OCI-LY3 (cell line): ENCODE data around the gene FLOT1.

Source experiments
- H2AFZ ChIP-seq: fragments of 200-600, 300-600 bp; shearing (Covaris generic); 2 replicates; pipeline ENCODE4 v1.6.0; 2014; ENCODE audit warnings: antibody characterized with exemption, low read depth, low read length
- H3K27ac ChIP-seq: fragments of 200-600, 300-600 bp; sonication (generic); 2 replicates; pipeline ENCODE4 v1.5.1; 2014; ENCODE audit warnings: mild to moderate bottlenecking, low read length, moderate library complexity, mixed read lengths
- H3K27me3 ChIP-seq: fragments of 200-600, 300-600 bp; sonication (generic); 2 replicates; pipeline ENCODE4 v1.6.1; 2014; ENCODE audit warnings: low read depth, low read length, mixed read lengths
- H3K36me3 ChIP-seq: fragments of 200-600, 300-600 bp; sonication (generic); replicated peaks from 2 replicates; pipeline ENCODE3; 2014; ENCODE audit warnings: low read depth, low read length, mixed read lengths
- H3K4me1 ChIP-seq: fragments of 300-600, 200-600 bp; sonication (generic); 2 replicates; pipeline ENCODE4 v1.6.1; 2014; ENCODE audit warnings: low read length, mixed read lengths
- H3K4me2 ChIP-seq: fragments of 200-600, 300-600 bp; sonication (generic); 2 replicates; pipeline ENCODE4 v1.6.1; 2014; ENCODE audit warnings: low read length, mixed read lengths
- H3K4me3 ChIP-seq: fragments of 300-600, 200-600 bp; sonication (generic); 2 replicates; pipeline ENCODE4 v1.5.1; 2014; ENCODE audit warnings: antibody characterized with exemption, mild to moderate bottlenecking, low read length, moderate library complexity
- H3K79me2 ChIP-seq: fragments of 300-600, 200-600 bp; shearing (Covaris generic); 2 replicates; pipeline ENCODE4 v1.6.1; 2014; ENCODE audit warnings: mild to moderate bottlenecking, low read length, mixed read lengths
- H3K9ac ChIP-seq: fragments of 300-600, 200-600 bp; shearing (Covaris generic); 2 replicates; pipeline ENCODE4 v1.6.0; 2014; ENCODE audit warnings: mild to moderate bottlenecking, low read length, moderate library complexity
- H3K9me3 ChIP-seq: fragments of 200-600, 300-600 bp; shearing (Covaris generic); 2 replicates; pipeline ENCODE4 v1.6.1; 2014; ENCODE audit warnings: low read length, mixed read lengths; ENCODE audit not compliant: insufficient read depth
- H4K20me1 ChIP-seq: fragments of 200-600, 300-600 bp; sonication (generic); 2 replicates; pipeline ENCODE4 v1.6.1; 2016; ENCODE audit warnings: low read length, mixed read lengths; ENCODE audit not compliant: insufficient read depth
- CTCF ChIP-seq: fragments of 200-600, 300-600 bp; sonication (generic); IDR thresholded peaks from 2 replicates; pipeline ENCODE4 v1.5.1; 2014; ENCODE audit warnings: antibody characterized with exemption, low read length, low read depth
- EZH2phosphoT487 ChIP-seq: fragments of 200-600 bp; shearing (Covaris generic); IDR thresholded peaks from 2 replicates; pipeline ENCODE4 v1.6.1; 2018; ENCODE audit warnings: antibody characterized with exemption, mixed run types, low read depth

The FLOT1 gene

DNA sequence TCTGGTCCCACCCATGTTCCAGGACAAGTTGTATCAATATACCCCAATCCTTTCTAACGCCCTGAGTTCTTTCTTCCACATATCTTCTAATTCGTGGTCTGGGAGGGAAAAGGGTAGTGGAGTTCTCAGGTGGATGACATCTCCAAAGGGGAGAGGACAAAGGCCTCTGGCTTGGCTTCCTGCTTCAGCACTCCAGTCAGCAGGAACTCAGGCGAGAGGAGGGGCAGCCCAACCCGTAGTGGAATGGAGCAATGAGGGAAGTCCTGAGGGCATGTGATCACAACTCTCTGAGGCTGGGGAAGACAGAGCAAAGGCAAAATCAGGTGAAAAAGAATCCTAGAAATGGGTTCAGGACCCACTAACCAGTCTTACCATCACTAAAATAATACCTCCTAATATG is 42.1 kb downstream of the FLOT1 start:
- Histone ChIP-seq H3K4me3 (no peak overlapping the region), H2AFZ (no peak overlapping the region), H3K4me1 (peaks cover 3% of the 10 kb centered on the region; the same call in 1 of the 2 replicates), H3K27ac (no peak overlapping the region), H3K79me2 (no peaks in the 10 kb centered on the region), H3K9ac (no peak overlapping the region), H3K4me2 (no peak overlapping the region), H4K20me1 (no peaks in the 10 kb centered on the region), H3K9me3 (no peaks in the 10 kb centered on the region), H3K36me3 (no peaks in the 10 kb centered on the region), H3K27me3 (no peaks in the 10 kb centered on the region)
- no peak for TF ChIP-seq EZH2phosphoT487
- TF ChIP-seq CTCF = no peak

GRCh38 chr6:30696432-30696831 is 46.1 kb downstream of the FLOT1 start:
- Histone ChIP-seq H3K4me2 (no peak overlapping the region), H3K4me3 (no peak overlapping the region), H3K36me3 (no peaks in the 10 kb centered on the region), H3K27ac (no peak overlapping the region), H4K20me1 (no peaks in the 10 kb centered on the region), H2AFZ (no peak overlapping the region), H3K9ac (no peak overlapping the region), H3K4me1 (peaks cover 9% of the 10 kb centered on the region; the same call in 1 of the 2 replicates), H3K79me2 (no peaks in the 10 kb centered on the region), H3K9me3 (no peaks in the 10 kb centered on the region), H3K27me3 (no peaks in the 10 kb centered on the region)
- TF ChIP-seq CTCF = no peak
- no peak for TF ChIP-seq EZH2phosphoT487

- no peak overlapping the region for H3K27ac ChIP-seq
Measured at GRCh38 chr6:30691208-30691847, 51.2 kb downstream of the FLOT1 start.

More at GRCh38 chr6:30691208-30691847, 51.2 kb downstream of the FLOT1 start:
- Histone ChIP-seq H4K20me1 (no peaks in the 10 kb centered on the region), H2AFZ (peak overlapping the region; percentile 49), H3K4me1 (peaks cover 27% of the 10 kb centered on the region), H3K4me2 (peak overlapping the region; percentile 87), H3K4me3 (peak overlapping the region; percentile 94), H3K36me3 (no peaks in the 10 kb centered on the region), H3K9ac (peak overlapping the region; percentile 75), H3K79me2 (peaks cover under 1% of the 10 kb centered on the region), H3K27me3 (no peaks in the 10 kb centered on the region), H3K9me3 (no peaks in the 10 kb centered on the region)
- TF ChIP-seq CTCF (no peak), EZH2phosphoT487 (no peak)
